HepG2 (cell line): ENCODE data around the gene LBR. TPM values are rescaled to one million over a fixed set of nuclear protein-coding genes. Genes with fewer than 3 reads are reported as not detected.

ENCODE experiments used
- ATAC-seq: fragments of 200-7000 bp; cut with Tn5 transposase; 3 replicates; pipeline ENCODE4 v1.9.1; 2020; ENCODE audit warnings: mild to moderate bottlenecking, moderate library complexity
- BruUV-seq: library from RNA; stranded (reverse); fragments of 400-500 nt; replicated peaks from 2 replicates; lab custom pipeline; 2021; lab: Mats Ljungman, UMichigan
- CTCF ChIA-PET: fragments of 300-600 bp; formaldehyde crosslinking; extraction: SDS; loops from one replicate; lab custom pipeline; 2021; ENCODE audit warnings: low total read pairs, inconsistent platforms, low intra/inter-chr PET ratio; lab: Yijun Ruan, JAX
- POLR2A ChIA-PET: fragments of 350-600 bp; sonication (Branson Sonifier 250); formaldehyde crosslinking; loops from one replicate; lab custom pipeline; 2020; ENCODE audit warnings: antibody characterized with exemption, inconsistent platforms; lab: Yijun Ruan, JAX
- DNase-seq: peaks from one replicate; pipeline ENCODE4 v3.0.0-alpha.2; 2015; ENCODE audit warnings: low spot score
- FAIRE-seq: peaks from 3 replicates; lab custom pipeline; 2011; peaks lifted over from hg19 to GRCh38; lab: Jason Lieb, UNC
- H2AFZ ChIP-seq: one replicate; pipeline ENCODE4 v1.6.1; 2011; ENCODE audit warnings: low read length, inconsistent platforms
- H3K27ac ChIP-seq: fragments of 300-600 bp; 3 replicates; pipeline ENCODE4 v1.8.0; 2011; ENCODE audit warnings: mixed run types, mild to moderate bottlenecking, mixed read lengths, low read length, inconsistent platforms; ENCODE audit not compliant: insufficient read depth; ENCODE audit errors: extremely low read length
- H3K27me3 ChIP-seq, 2 experiments: fragments of 200-600 bp in 1 of 2; 2 replicates in 1 of 2; 3 replicates in 1 of 2; pipeline versions ENCODE4 v1.6.0 to v1.8.0; 2011; ENCODE audit warnings: low read length in 2 of 2, mild to moderate bottlenecking in 2 of 2, moderate library complexity in 2 of 2, inconsistent platforms in 1 of 2; ENCODE audit not compliant: insufficient read depth in 2 of 2, control insufficient read depth in 1 of 2
- H3K36me3 ChIP-seq, 2 experiments: fragments of 200-600 bp in 1 of 2; replicated peaks in 1 of 2; 2 replicates in 1 of 2; 3 replicates in 1 of 2; pipeline versions ENCODE4 v1.5.1 to v1.8.0; 2011; ENCODE audit warnings: low read length in 2 of 2, inconsistent platforms in 1 of 2; ENCODE audit not compliant: insufficient read depth in 2 of 2, control insufficient read depth in 1 of 2
- H3K4me1 ChIP-seq: 2 replicates; pipeline ENCODE4 v1.5.1; 2012; ENCODE audit warnings: low read length, inconsistent platforms; ENCODE audit not compliant: insufficient read depth
- H3K4me2 ChIP-seq: 2 replicates; pipeline ENCODE4 v1.6.0; 2011; ENCODE audit warnings: low read depth, low read length, inconsistent platforms
- H3K4me3 ChIP-seq, 3 experiments: fragments of 200-600 bp in 1 of 3; sonication (generic), shearing (Covaris generic) in 1 of 3; replicated peaks in 1 of 3; 2 replicates each; pipeline ENCODE4 v1.5.1; 2011 to 2016; ENCODE audit warnings: low read length in 3 of 3, inconsistent platforms in 2 of 3, low read depth in 2 of 3, mild to moderate bottlenecking in 2 of 3, control low read depth in 1 of 3, mixed read lengths in 1 of 3; ENCODE audit not compliant: insufficient read depth in 1 of 3
- H3K79me2 ChIP-seq: one replicate; pipeline ENCODE4 v1.6.1; 2011; ENCODE audit warnings: low read length, inconsistent platforms; ENCODE audit not compliant: insufficient read depth
- H3K9ac ChIP-seq: 2 replicates; pipeline ENCODE4 v1.6.0; 2011; ENCODE audit warnings: mild to moderate bottlenecking, low read depth, low read length, inconsistent platforms; ENCODE audit not compliant: insufficient read depth
- H3K9me3 ChIP-seq: 2 replicates; pipeline ENCODE4 v1.5.1; 2012; ENCODE audit warnings: mild to moderate bottlenecking, low read length
- H4K20me1 ChIP-seq: 2 replicates; pipeline ENCODE4 v1.6.0; 2011; ENCODE audit warnings: inconsistent platforms, mild to moderate bottlenecking, low read length, moderate library complexity; ENCODE audit not compliant: insufficient read depth
- CCAR2 ChIP-seq: fragments of 200-400 bp; formaldehyde crosslinking; optimal IDR thresholded peaks from 2 replicates; pipeline ENCODE3; 2018; ENCODE audit warnings: low read depth, mild to moderate bottlenecking, low read length, moderate library complexity
- ESRRA ChIP-seq: sonication (generic); formaldehyde crosslinking; IDR thresholded peaks from 2 replicates; pipeline ENCODE4 v1.5.1; 2020; ENCODE audit warnings: mild to moderate bottlenecking, low read depth, missing genetic modification reagents
- KDM1A ChIP-seq: IDR thresholded peaks from 2 replicates; pipeline ENCODE4 v1.6.1; 2016; ENCODE audit warnings: missing compliant biosample characterization
- MTF2 ChIP-seq: sonication (generic); formaldehyde crosslinking; IDR thresholded peaks from 2 replicates; pipeline ENCODE4 v1.5.0; 2020; ENCODE audit warnings: missing genetic modification reagents, borderline replicate concordance
- PITX1 ChIP-seq: sonication (generic); formaldehyde crosslinking; IDR thresholded peaks from 2 replicates; pipeline ENCODE4 v1.5.1; 2020; ENCODE audit warnings: mild to moderate bottlenecking, missing genetic modification reagents
- TAF15 ChIP-seq: fragments of 200-400 bp; formaldehyde crosslinking; IDR thresholded peaks from one replicate; pipeline ENCODE4 v1.6.1; 2018; ENCODE audit warnings: mild to moderate bottlenecking, low read depth, low read length; ENCODE audit not compliant: poor library complexity, severe bottlenecking
- ZNF101 ChIP-seq: sonication (generic); formaldehyde crosslinking; IDR thresholded peaks from 2 replicates; pipeline ENCODE4 v1.4.0; 2020; ENCODE audit warnings: mild to moderate bottlenecking, low read depth, missing genetic modification reagents, borderline replicate concordance
- ZNF331 ChIP-seq: sonication (generic); formaldehyde crosslinking; IDR thresholded peaks from 2 replicates; pipeline ENCODE4 v1.4.0; 2020; ENCODE audit warnings: missing genetic modification reagents
- ZNF354B ChIP-seq: sonication (generic); formaldehyde crosslinking; IDR thresholded peaks from 2 replicates; pipeline ENCODE4 v1.8.0; 2022; ENCODE audit warnings: mild to moderate bottlenecking, missing genetic modification reagents
- ZNF644 ChIP-seq: IDR thresholded peaks from 2 replicates; pipeline ENCODE4 v1.6.1; 2016; ENCODE audit warnings: low read depth
- WGBS: methylation state at CpG from one replicate; pipeline ENCODE4 v1.1.6; 2017; ENCODE audit warnings: low lambda C conversion rate; 5-methylcytosine and 5-hydroxymethylcytosine counted together
- in situ Hi-C: cut with HindIII; loops from 2 replicates; pipeline ENCODE4 v1.10.0; 2017; ENCODE audit warnings: low pct_unique_long_range_greater_than_20kb; ENCODE audit not compliant: extremely low pct_ligation_motif_present
- intact Hi-C: fragments of 100-400 bp; cut with micrococcal nuclease; formaldehyde crosslinking; loops from one replicate; pipeline ENCODE4 v1.10.0; 2022; ENCODE audit not compliant: unreplicated experiment
- polyA plus RNA-seq, 8 experiments: library from polyadenylated mRNA; depleted of rRNA in 3 of 8; stranded (reverse) in 7 of 8; unstranded in 1 of 8; fragments of >200 nt; fragmentation: Illumina TruSeq in 4 of 8; extraction: Trizol in 4 of 8; gene quantifications; 2 replicates each; pipeline versions ENCODE4 v1.2.1 to v1.2.3, GENCODE V29; 2011 to 2016; ENCODE audit warnings: low read depth in 4 of 8, missing spikeins in 1 of 8, mixed read lengths in 1 of 8; ENCODE audit not compliant: insufficient read depth in 1 of 8
- total RNA-seq, 5 experiments: library from RNA; depleted of rRNA; stranded (reverse); fragments of >200 nt; fragmentation: Illumina TruSeq; extraction: Trizol; gene quantifications; 2 replicates each; pipeline ENCODE4 v1.2.3, GENCODE V29; 2016; ENCODE audit warnings: low read depth in 1 of 5
- TF ChIP-seq, protein P1 (sequence below): sonication (generic); formaldehyde crosslinking; IDR thresholded peaks from 2 replicates; pipeline ENCODE4 v1.4.0; 2020; ENCODE audit warnings: missing genetic modification reagents

The LBR gene
- total and polyA plus RNA-seq, 2 of the 13 experiments (the other 11 are each of a cell fraction or from before 2014, with no cell fraction given) = 38.9 to 76.7 TPM

DNA sequence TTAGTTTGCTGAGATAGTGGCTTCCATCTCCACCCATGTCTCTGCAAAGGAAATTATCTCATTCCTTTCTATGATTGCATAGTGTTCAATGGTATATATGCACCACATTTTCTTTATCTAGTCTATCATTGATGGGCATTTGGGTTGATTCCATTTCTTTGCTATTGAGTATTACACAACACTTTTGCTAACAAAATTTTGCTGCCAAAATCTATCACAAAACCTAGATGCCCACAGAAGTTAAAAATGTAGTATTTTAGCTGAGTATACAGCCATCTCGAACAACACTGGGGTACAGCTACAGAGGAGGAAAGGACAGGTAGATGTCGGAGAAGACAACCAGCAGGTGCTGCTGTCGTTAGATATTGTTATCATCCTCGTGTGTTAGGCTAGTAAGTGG is 67.7 kb downstream of the LBR start:
- Histone ChIP-seq H3K4me2 (no peak overlapping the region), H3K9ac (no peak overlapping the region), H3K79me2 (no peaks in the 10 kb centered on the region), H2AFZ (no peak overlapping the region), H3K9me3 (no peaks in the 10 kb centered on the region), H3K27me3 (no peaks in the 10 kb centered on the region), H3K4me3 (no peak overlapping the region), H3K27ac (no peak overlapping the region), H3K4me1 (no peaks in the 10 kb centered on the region), H3K36me3 (no peaks in the 10 kb centered on the region), H4K20me1 (no peaks in the 10 kb centered on the region)
- ChIA-PET POLR2A (no interaction called here), CTCF (no interaction called here)
- FAIRE-seq (no peak), DNase-seq (no peak), ATAC-seq (no peak)
- BruUV-seq = no TSS peak
- TF ChIP-seq KDM1A (CRISPR knock-in tag) (no peak), TAF15 (no peak), ZNF331 (no peak), CCAR2 (no peak), ZNF101 (CRISPR knock-in tag) (no peak), ESRRA (CRISPR knock-in tag) (no peak), PITX1 (no peak), ZNF644 (CRISPR knock-in tag) (no peak), ZNF354B (CRISPR knock-in tag) (no peak), MTF2 (CRISPR knock-in tag) (no peak)
- TF ChIP-seq, protein P1, sequence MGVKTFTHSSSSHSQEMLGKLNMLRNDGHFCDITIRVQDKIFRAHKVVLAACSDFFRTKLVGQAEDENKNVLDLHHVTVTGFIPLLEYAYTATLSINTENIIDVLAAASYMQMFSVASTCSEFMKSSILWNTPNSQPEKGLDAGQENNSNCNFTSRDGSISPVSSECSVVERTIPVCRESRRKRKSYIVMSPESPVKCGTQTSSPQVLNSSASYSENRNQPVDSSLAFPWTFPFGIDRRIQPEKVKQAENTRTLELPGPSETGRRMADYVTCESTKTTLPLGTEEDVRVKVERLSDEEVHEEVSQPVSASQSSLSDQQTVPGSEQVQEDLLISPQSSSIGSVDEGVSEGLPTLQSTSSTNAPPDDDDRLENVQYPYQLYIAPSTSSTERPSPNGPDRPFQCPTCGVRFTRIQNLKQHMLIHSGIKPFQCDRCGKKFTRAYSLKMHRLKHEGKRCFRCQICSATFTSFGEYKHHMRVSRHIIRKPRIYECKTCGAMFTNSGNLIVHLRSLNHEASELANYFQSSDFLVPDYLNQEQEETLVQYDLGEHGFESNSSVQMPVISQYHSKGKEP (CRISPR knock-in tag) = no peak
- 52% methylated on average over 4 of the region's 4 CpGs for WGBS
- in situ Hi-C loops (no loop called here), intact Hi-C loops (no loop called here)
